Measurements from ENCODE around the gene DDX23.

Gene DDX23

GRCh38 chr12:48832321-48833060 lies 19.5 kb downstream of the DDX23 start:
- H3K4me3 ChIP-seq (replicated peaks; ENCODE audit: low read depth, low read length), result no peak overlapping the region
- no peak for DNase-seq (ENCODE audit: extremely low read depth, low read depth)
- TF ChIP-seq, protein P1, sequence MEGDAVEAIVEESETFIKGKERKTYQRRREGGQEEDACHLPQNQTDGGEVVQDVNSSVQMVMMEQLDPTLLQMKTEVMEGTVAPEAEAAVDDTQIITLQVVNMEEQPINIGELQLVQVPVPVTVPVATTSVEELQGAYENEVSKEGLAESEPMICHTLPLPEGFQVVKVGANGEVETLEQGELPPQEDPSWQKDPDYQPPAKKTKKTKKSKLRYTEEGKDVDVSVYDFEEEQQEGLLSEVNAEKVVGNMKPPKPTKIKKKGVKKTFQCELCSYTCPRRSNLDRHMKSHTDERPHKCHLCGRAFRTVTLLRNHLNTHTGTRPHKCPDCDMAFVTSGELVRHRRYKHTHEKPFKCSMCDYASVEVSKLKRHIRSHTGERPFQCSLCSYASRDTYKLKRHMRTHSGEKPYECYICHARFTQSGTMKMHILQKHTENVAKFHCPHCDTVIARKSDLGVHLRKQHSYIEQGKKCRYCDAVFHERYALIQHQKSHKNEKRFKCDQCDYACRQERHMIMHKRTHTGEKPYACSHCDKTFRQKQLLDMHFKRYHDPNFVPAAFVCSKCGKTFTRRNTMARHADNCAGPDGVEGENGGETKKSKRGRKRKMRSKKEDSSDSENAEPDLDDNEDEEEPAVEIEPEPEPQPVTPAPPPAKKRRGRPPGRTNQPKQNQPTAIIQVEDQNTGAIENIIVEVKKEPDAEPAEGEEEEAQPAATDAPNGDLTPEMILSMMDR (IDR thresholded peaks at IDR 0.05; ENCODE audit: low read depth, low read length, missing control alignments), result no peak

GRCh38 chr12:48831257-48831656 lies 20.7 kb downstream of the DDX23 start:
- TF ChIP-seq, protein P1 (IDR thresholded peaks at IDR 0.05; ENCODE audit: low read depth, low read length, missing control alignments), result no peak
- DNase-seq (ENCODE audit: extremely low read depth, low read depth), result no peak
- H3K4me3 ChIP-seq (replicated peaks; ENCODE audit: low read depth, low read length), result no peak overlapping the region

- DNase-seq (ENCODE audit: extremely low read depth, low read depth), result no peak
- TF ChIP-seq, protein P1 (IDR thresholded peaks at IDR 0.05; ENCODE audit: low read depth, low read length, missing control alignments), result no peak
- no peak overlapping the region for H3K4me3 ChIP-seq (replicated peaks; ENCODE audit: low read depth, low read length)
Measured at GRCh38 chr12:48828841-48829575, 23.0 kb downstream of the DDX23 start.

- TF ChIP-seq, protein P1 (IDR thresholded peaks at IDR 0.05; ENCODE audit: low read depth, low read length, missing control alignments), result no peak
- DNase-seq (ENCODE audit: extremely low read depth, low read depth), result no peak
- H3K4me3 ChIP-seq (replicated peaks; ENCODE audit: low read depth, low read length), result no peak overlapping the region
Measured at GRCh38 chr12:48828293-48828692, 23.7 kb downstream of the DDX23 start.

GRCh38 chr12:48827513-48828096 lies 24.4 kb downstream of the DDX23 start:
- H3K4me3 ChIP-seq (replicated peaks; ENCODE audit: low read depth, low read length), result no peak overlapping the region
- TF ChIP-seq, protein P1 (IDR thresholded peaks at IDR 0.05; ENCODE audit: low read depth, low read length, missing control alignments), result no peak
- DNase-seq (ENCODE audit: extremely low read depth, low read depth), result no peak

DNA sequence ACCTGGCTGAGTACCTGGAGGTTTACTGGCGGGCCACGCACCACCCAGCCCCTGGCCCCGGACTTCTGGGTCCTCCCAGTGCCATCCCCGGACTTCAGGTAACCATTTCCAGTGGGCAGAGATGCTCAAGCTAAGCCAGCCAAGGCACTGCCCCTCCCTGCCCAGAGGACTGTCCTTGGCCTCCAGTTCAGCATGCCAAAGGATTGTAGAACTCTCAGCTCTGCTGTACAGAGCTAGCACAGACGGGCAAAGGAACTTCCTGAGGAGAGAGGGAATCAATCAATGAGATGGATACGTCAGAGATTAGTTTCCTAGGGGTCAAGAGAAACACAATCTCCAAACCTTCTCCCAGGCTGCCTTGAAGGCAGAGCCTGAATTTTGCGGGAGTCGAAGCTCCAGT lies 24.9 kb downstream of the DDX23 start:
- DNase-seq (ENCODE audit: extremely low read depth, low read depth), result no peak
- H3K4me3 ChIP-seq (replicated peaks; ENCODE audit: low read depth, low read length), result no peak overlapping the region
- TF ChIP-seq, protein P1 (IDR thresholded peaks at IDR 0.05; ENCODE audit: low read depth, low read length, missing control alignments), result no peak
